NCI-H187 treated with DMSO at 0.1 percent for 48 hours (cell line): ENCODE data around the gene ZDHHC1.
"Not testable (repeated sequence)": the region's sequence is repeated elsewhere in the genome, so short reads cannot be mapped to it uniquely, and the experiment has no call there.

Source experiments
- DNase-seq: peaks from one replicate; lab custom pipeline; 2025; lab: John Stamatoyannopoulos, UW

The ZDHHC1 gene

GRCh38 chr16:67361038-67361437 is 55.2 kb downstream of the ZDHHC1 start:
- no peak for DNase-seq

DNA sequence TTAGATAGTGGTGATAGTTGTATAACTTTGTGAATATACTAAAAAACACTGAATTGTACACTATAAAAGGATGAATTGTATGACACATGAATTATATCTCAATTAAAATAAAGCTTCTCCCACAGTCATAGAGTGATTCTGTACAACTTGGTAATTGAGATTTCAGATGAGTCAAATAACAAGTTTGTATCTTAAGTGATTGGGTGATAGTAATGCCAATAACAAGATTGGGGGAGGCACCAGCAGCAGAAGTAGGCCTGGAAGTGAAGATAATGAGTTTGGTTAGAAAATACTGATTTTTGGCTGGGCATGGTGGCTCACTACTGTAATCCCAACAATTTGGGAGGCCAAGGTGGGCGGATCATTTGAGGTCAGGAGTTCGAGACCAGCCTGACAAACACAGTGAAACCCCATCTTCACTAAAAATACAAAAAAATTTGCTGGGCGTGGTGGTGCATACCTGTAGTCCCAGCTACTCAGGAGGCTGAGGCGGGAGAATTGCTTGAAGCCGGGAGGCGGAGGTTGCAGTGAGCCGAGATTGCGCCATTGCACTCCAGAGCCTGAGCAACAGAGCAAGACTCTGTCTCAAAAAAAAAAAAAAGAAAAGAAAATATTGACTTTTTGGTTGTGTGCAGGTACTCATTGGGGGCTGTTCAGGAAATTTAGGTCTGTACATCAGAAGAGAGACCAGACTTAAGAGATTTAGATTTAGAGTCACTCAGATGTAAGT is 56.6 kb downstream of the ZDHHC1 start:
- not testable (repeated sequence) for DNase-seq

DNA sequence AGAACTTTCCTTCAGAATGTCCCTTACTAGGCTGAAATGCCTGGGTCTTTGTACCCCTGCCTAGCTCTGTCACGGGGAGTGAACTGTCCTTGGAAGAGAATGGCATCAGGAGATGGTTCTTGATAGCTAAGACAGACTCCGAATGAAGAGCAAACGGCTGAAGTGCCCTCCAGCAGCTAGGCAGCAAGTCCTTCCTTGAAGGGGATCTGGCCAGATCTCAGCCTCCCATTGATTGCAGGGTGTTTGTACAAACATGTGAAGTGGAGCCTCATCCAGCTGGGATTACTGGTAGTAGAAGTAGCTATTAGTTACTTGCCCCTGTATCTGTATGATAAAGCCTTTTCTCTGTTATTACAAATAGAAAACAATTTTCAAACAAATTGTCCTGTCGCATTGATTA is 58.7 kb downstream of the ZDHHC1 start:
- DNase-seq: peak; percentile 58

GRCh38 chr16:67356396-67356795 is 59.9 kb downstream of the ZDHHC1 start:
- DNase-seq: peak; percentile 75

DNA sequence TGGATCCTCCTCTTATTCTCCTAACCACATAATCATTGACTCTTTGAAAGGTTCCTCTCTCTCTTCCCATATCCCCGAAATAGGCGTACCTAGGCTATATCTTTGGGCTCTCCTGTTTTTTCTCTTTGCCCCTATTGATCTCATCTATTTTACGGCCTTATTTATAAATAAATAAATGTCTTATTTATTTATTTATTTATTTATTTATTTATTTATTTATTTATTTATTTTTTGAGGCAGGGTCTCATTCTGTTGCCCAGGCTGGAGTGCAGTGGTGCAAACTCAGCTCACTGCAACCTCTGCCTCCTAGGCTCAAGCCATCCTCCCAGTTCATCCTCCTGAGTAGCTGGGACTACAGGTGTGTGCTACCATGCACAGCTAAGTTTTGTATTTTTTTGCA is 63.8 kb downstream of the ZDHHC1 start:
- not testable (repeated sequence) for DNase-seq

GRCh38 chr16:67350324-67350723 is 66.0 kb downstream of the ZDHHC1 start:
- no peak for DNase-seq

DNA sequence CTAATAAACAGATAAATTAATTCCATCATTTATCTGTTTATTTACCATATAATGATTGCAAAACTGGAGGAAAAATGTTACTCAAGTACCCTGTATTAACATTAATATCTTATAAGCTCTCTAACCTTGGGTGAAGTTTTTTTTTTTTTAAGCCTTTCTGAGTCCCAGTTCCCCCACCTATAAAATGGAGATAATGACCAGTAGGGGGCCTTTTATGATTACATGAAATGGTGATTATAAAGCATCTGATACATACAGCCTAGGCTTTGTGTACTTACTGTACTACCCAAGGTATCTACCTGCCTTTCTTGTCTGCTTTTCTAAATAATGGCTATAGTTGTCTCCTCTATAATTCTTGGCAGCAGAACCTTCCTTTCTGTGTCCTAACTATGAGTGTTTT is 67.1 kb downstream of the ZDHHC1 start:
- DNase-seq: no peak

DNA sequence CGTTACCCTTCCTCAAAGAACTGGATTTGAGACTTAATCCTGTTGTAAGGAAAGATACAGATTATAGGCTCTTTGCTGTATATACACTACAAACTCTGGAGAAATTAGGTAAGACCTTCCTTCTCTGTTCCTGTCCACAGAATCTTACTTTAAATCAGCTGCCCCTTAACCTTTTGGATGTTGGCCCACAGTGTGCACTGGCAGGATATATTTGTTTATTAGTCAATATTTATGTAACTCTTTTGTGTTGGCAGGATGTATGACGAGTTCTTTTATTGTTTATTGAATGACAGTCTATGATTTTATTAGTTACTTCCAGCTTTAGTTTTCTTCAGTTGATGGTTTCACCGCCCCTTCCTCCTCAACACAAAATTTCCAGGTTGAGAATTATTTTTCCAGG is 69.9 kb downstream of the ZDHHC1 start:
- DNase-seq: no peak

GRCh38 chr16:67345401-67345800 is 70.9 kb downstream of the ZDHHC1 start:
- no peak for DNase-seq
